CD14-positive monocyte (primary cell): Measurements from ENCODE around the gene CNGB1. TPM values are rescaled to one million over a fixed set of nuclear protein-coding genes. Genes with fewer than 3 reads are reported as not detected.

Source experiments
- DNase-seq, 3 donors: peaks; one replicate each; pipeline ENCODE4 v3.0.0-alpha.2; 2011 to 2022
- H2AFZ ChIP-seq: 2 replicates; pipeline ENCODE4 v1.6.0; 2012; ENCODE audit warnings: mild to moderate bottlenecking, low read depth, low read length, inconsistent platforms; ENCODE audit not compliant: insufficient read depth, poor library complexity, severe bottlenecking
- H3K27ac ChIP-seq, 2 donors: 1 replicate in 1 of 2; 2 replicates in 1 of 2; pipeline ENCODE4 v1.5.1; 2012 to 2013; ENCODE audit warnings: low read length in 2 of 2, control low read depth in 1 of 2, inconsistent platforms in 1 of 2, low read depth in 1 of 2, mild to moderate bottlenecking in 1 of 2
- H3K27me3 ChIP-seq, 2 donors: one replicate each; pipeline versions ENCODE4 v1.6.0 to v1.6.1; 2011 to 2013; ENCODE audit warnings: low read length in 2 of 2; ENCODE audit not compliant: control insufficient read depth in 2 of 2, insufficient read depth in 2 of 2
- H3K36me3 ChIP-seq, 2 donors: replicated peaks in 1 of 2; 1 replicate in 1 of 2; 2 replicates in 1 of 2; pipeline versions ENCODE4 v1.5.1 to v1.6.1; 2012 to 2013; ENCODE audit warnings: low read length in 2 of 2, control low read depth in 1 of 2, inconsistent platforms in 1 of 2, mild to moderate bottlenecking in 1 of 2; ENCODE audit not compliant: insufficient read depth in 2 of 2, control insufficient read depth in 1 of 2
- H3K4me1 ChIP-seq, 2 donors: 1 replicate in 1 of 2; 2 replicates in 1 of 2; pipeline versions ENCODE4 v1.5.1 to v1.6.1; 2012 to 2013; ENCODE audit warnings: low read length in 2 of 2, control low read depth in 1 of 2, inconsistent platforms in 1 of 2, mild to moderate bottlenecking in 1 of 2, moderate library complexity in 1 of 2; ENCODE audit not compliant: insufficient read depth in 2 of 2, control insufficient read depth in 1 of 2
- H3K4me2 ChIP-seq: replicated peaks from 2 replicates; pipeline ENCODE3; 2012; ENCODE audit warnings: low read length, moderate library complexity, mild to moderate bottlenecking; ENCODE audit not compliant: poor library complexity, severe bottlenecking; ENCODE audit errors: extremely low read depth
- H3K4me3 ChIP-seq, 3 experiments: fragments of 200-600 bp in 1 of 3; sonication (generic) in 1 of 3; replicated peaks in 1 of 3; 1 replicate in 2 of 3; 2 replicates in 1 of 3; pipeline ENCODE4 v1.5.1; 2011 to 2013; ENCODE audit warnings: low read length in 3 of 3, mild to moderate bottlenecking in 3 of 3, control low read depth in 2 of 3, low read depth in 2 of 3, inconsistent platforms in 1 of 3, moderate library complexity in 1 of 3
- H3K79me2 ChIP-seq: 2 replicates; pipeline ENCODE4 v1.6.0; 2012; ENCODE audit warnings: mild to moderate bottlenecking, control low read depth, inconsistent platforms, low read length, moderate library complexity; ENCODE audit not compliant: insufficient read depth
- H3K9ac ChIP-seq: 2 replicates; pipeline ENCODE4 v1.6.0; 2017; ENCODE audit warnings: low read length, mild to moderate bottlenecking; ENCODE audit not compliant: insufficient read depth, poor library complexity, severe bottlenecking
- H3K9me3 ChIP-seq, 2 donors: replicated peaks in 1 of 2; 1 replicate in 1 of 2; 2 replicates in 1 of 2; pipeline versions ENCODE4 v1.5.1 to v1.6.1; 2012 to 2013; ENCODE audit warnings: low read length in 2 of 2, control low read depth in 1 of 2; ENCODE audit not compliant: control insufficient read depth in 1 of 2, insufficient read depth in 1 of 2
- H4K20me1 ChIP-seq: 2 replicates; pipeline ENCODE4 v1.6.0; 2012; ENCODE audit warnings: mild to moderate bottlenecking, low read length, control low read depth, moderate library complexity; ENCODE audit not compliant: insufficient read depth
- H3K27ac Mint-ChIP-seq, 7 donors: one replicate each; pipeline ENCODE4 v1.8.0; 2020; ENCODE audit warnings: mild to moderate bottlenecking in 7 of 7, mixed read lengths in 7 of 7, moderate library complexity in 6 of 7, inconsistent platforms in 2 of 7
- H3K27me3 Mint-ChIP-seq, 3 donors: one replicate each; pipeline ENCODE4 v1.8.0; 2021 to 2022; ENCODE audit warnings: low read depth in 3 of 3, mild to moderate bottlenecking in 3 of 3, mixed read lengths in 3 of 3, moderate library complexity in 3 of 3, inconsistent platforms in 1 of 3
- H3K36me3 Mint-ChIP-seq, 2 donors: one replicate each; pipeline ENCODE4 v1.8.0; 2020; ENCODE audit warnings: mixed read lengths in 2 of 2, inconsistent platforms in 1 of 2, mild to moderate bottlenecking in 1 of 2
- H3K4me1 Mint-ChIP-seq: one replicate; pipeline ENCODE4 v1.8.0; 2020; ENCODE audit warnings: mild to moderate bottlenecking, mixed read lengths
- H3K4me3 Mint-ChIP-seq, 2 donors: one replicate each; pipeline ENCODE4 v1.8.0; 2020; ENCODE audit warnings: mild to moderate bottlenecking in 2 of 2, mixed read lengths in 2 of 2, moderate library complexity in 1 of 2
- H3K9me3 Mint-ChIP-seq, 7 donors: one replicate each; pipeline ENCODE4 v1.8.0; 2020 to 2022; ENCODE audit warnings: mixed read lengths in 7 of 7, mild to moderate bottlenecking in 6 of 7, moderate library complexity in 6 of 7, inconsistent platforms in 2 of 7
- WGBS: methylation state at CpG from one replicate; pipeline ENCODE4 v1.1.5; 2013; ENCODE audit warnings: missing lambda C conversion rate; ENCODE audit not compliant: insufficient coverage; 5-methylcytosine and 5-hydroxymethylcytosine counted together
- intact Hi-C, 2 donors: fragments of 100-400 bp; cut with micrococcal nuclease; formaldehyde crosslinking; loops; one replicate each; pipeline versions ENCODE4 v1.15.0 to v1.15.1; 2023
- polyA plus RNA-seq, 3 donors: library from polyadenylated mRNA; depleted of rRNA in 1 of 3; unstranded in 2 of 3; stranded (reverse) in 1 of 3; fragments of 300-500 nt in 2 of 3; fragments of >200 nt in 1 of 3; fragmentation: Illumina TruSeq in 2 of 3; gene quantifications; 1 replicate in 2 of 3; 2 replicates in 1 of 3; pipeline ENCODE4 v1.2.3, GENCODE V29; 2012 to 2021
- TF ChIP-seq, protein P1 (sequence below): fragments of 200-600 bp; IDR thresholded peaks from one replicate; pipeline ENCODE4 v1.8.0; 2022; ENCODE audit warnings: antibody characterized with exemption, mild to moderate bottlenecking

Gene CNGB1
- polyA plus RNA-seq, 3 donors, result not detected

GRCh38 chr16:57863434-57864160, 107.3 kb downstream of the CNGB1 start:
- no peaks in the 10 kb centered on the region for H4K20me1 ChIP-seq
- TF ChIP-seq, protein P1, sequence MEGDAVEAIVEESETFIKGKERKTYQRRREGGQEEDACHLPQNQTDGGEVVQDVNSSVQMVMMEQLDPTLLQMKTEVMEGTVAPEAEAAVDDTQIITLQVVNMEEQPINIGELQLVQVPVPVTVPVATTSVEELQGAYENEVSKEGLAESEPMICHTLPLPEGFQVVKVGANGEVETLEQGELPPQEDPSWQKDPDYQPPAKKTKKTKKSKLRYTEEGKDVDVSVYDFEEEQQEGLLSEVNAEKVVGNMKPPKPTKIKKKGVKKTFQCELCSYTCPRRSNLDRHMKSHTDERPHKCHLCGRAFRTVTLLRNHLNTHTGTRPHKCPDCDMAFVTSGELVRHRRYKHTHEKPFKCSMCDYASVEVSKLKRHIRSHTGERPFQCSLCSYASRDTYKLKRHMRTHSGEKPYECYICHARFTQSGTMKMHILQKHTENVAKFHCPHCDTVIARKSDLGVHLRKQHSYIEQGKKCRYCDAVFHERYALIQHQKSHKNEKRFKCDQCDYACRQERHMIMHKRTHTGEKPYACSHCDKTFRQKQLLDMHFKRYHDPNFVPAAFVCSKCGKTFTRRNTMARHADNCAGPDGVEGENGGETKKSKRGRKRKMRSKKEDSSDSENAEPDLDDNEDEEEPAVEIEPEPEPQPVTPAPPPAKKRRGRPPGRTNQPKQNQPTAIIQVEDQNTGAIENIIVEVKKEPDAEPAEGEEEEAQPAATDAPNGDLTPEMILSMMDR, result no peak
- H3K36me3 ChIP-seq, result no peaks in the 10 kb centered on the region
- peaks cover 7% of the 10 kb centered on the region for H3K4me1 Mint-ChIP-seq
- H3K4me3 Mint-ChIP-seq, result no peak overlapping the region
- peak overlapping the region in 1 of 7 donors; percentile 56 for H3K27ac Mint-ChIP-seq
- no peak overlapping the region for H3K27ac ChIP-seq
- H3K4me1 ChIP-seq, result no peaks in the 10 kb centered on the region
- no peak overlapping the region for H3K4me3 ChIP-seq
- H3K9me3 ChIP-seq, result no peaks in the 10 kb centered on the region
- no peaks in the 10 kb centered on the region for H3K9me3 Mint-ChIP-seq
- peak overlapping the region; percentile 30 for H2AFZ ChIP-seq
- H3K27me3 ChIP-seq, result no peaks in the 10 kb centered on the region
- intact Hi-C loops, result no loop called here
- peak in 1 of 3 donors; percentile 5 for DNase-seq
- H3K79me2 ChIP-seq, result no peaks in the 10 kb centered on the region
- H3K27me3 Mint-ChIP-seq, result peaks cover 5 to 12% (median 5%) of the 10 kb centered on the region in 3 donors
- no peak overlapping the region for H3K9ac ChIP-seq
- no peaks in the 10 kb centered on the region for H3K36me3 Mint-ChIP-seq
- no CpG with 5 or more reads among the region's 5 CpGs for WGBS
- no peak overlapping the region for H3K4me2 ChIP-seq

- no peak overlapping the region for H3K9ac ChIP-seq
- H2AFZ ChIP-seq, result peak overlapping the region; percentile 30
- H3K4me3 ChIP-seq, result no peak overlapping the region
- peaks cover 7% of the 10 kb centered on the region for H3K4me1 Mint-ChIP-seq
- H3K4me2 ChIP-seq, result no peak overlapping the region
- WGBS, result 80% methylated on average over 5 of the region's 9 CpGs
- no peaks in the 10 kb centered on the region for H3K9me3 ChIP-seq
- H3K27me3 ChIP-seq, result no peaks in the 10 kb centered on the region
- no peaks in the 10 kb centered on the region for H3K36me3 Mint-ChIP-seq
- no peak overlapping the region for H3K27ac ChIP-seq
- H3K4me3 Mint-ChIP-seq, result peak overlapping the region in 1 of 2 donors; percentile 43
- no peaks in the 10 kb centered on the region for H3K4me1 ChIP-seq
- H3K79me2 ChIP-seq, result no peaks in the 10 kb centered on the region
- no peak overlapping the region for H3K27ac Mint-ChIP-seq
- H3K27me3 Mint-ChIP-seq, result peaks cover 5 to 16% (median 5%) of the 10 kb centered on the region in 3 donors
- H3K36me3 ChIP-seq, result no peaks in the 10 kb centered on the region
- DNase-seq, result no peak
- intact Hi-C loops, result no loop called here
- no peaks in the 10 kb centered on the region for H4K20me1 ChIP-seq
- peaks cover 0 to 1% (median 0%) of the 10 kb centered on the region in 7 donors for H3K9me3 Mint-ChIP-seq
- TF ChIP-seq, protein P1, result no peak
Observed at GRCh38 chr16:57862698-57863433, 108.1 kb downstream of the CNGB1 start.
